ENCODE measurements around the gene RTL1. TPM values are rescaled to one million over a fixed set of nuclear protein-coding genes. Genes with fewer than 3 reads are reported as not detected.

RTL1 gene
- total and polyA plus RNA-seq, 8 donors = not detected

DNA sequence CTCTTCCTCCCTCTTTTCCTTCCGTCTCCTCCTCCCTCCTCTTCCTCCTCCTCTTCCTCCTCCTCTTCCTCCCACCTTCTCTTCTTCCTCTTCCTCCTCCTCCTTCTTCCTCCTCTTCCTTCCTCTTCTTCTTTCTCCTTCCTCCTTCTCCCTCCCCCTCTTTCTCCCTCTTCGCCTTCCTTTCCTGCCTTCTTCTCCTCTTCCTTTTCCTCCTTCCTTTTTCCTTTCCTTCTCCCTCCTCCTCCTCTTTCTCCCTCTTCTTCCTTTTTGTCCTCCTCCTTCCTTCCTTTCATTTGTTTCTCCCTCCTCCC, 41.6 kb downstream of the RTL1 start:
- no peaks in the 10 kb centered on the region for H3K4me1 ChIP-seq
- no peak for DNase-seq
- H3K9me3 ChIP-seq = no peaks in the 10 kb centered on the region
- intact Hi-C loops (cut with DNase I; ENCODE audit: low total_unique reads) = no loop called here
- no peak for TF ChIP-seq POLR2A (IDR thresholded peaks at IDR 0.05)
- TF ChIP-seq, protein P1, sequence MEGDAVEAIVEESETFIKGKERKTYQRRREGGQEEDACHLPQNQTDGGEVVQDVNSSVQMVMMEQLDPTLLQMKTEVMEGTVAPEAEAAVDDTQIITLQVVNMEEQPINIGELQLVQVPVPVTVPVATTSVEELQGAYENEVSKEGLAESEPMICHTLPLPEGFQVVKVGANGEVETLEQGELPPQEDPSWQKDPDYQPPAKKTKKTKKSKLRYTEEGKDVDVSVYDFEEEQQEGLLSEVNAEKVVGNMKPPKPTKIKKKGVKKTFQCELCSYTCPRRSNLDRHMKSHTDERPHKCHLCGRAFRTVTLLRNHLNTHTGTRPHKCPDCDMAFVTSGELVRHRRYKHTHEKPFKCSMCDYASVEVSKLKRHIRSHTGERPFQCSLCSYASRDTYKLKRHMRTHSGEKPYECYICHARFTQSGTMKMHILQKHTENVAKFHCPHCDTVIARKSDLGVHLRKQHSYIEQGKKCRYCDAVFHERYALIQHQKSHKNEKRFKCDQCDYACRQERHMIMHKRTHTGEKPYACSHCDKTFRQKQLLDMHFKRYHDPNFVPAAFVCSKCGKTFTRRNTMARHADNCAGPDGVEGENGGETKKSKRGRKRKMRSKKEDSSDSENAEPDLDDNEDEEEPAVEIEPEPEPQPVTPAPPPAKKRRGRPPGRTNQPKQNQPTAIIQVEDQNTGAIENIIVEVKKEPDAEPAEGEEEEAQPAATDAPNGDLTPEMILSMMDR (IDR thresholded peaks at IDR 0.05) = no peak
- no peak for TF ChIP-seq EP300 (IDR thresholded peaks at IDR 0.05)
- no peak for TF ChIP-seq POLR2AphosphoS5 (IDR thresholded peaks at IDR 0.05)
- WGBS, 5 donors = 90 to 94% (median 94%) methylated on average over 2 of the region's 2 CpGs
- no peak overlapping the region for H3K4me3 ChIP-seq
- H3K36me3 ChIP-seq = no peaks in the 10 kb centered on the region
- H3K27ac ChIP-seq = no peak overlapping the region
- peaks cover 0 to 46% (median 0%) of the 10 kb centered on the region in 3 donors for H3K27me3 ChIP-seq

DNA sequence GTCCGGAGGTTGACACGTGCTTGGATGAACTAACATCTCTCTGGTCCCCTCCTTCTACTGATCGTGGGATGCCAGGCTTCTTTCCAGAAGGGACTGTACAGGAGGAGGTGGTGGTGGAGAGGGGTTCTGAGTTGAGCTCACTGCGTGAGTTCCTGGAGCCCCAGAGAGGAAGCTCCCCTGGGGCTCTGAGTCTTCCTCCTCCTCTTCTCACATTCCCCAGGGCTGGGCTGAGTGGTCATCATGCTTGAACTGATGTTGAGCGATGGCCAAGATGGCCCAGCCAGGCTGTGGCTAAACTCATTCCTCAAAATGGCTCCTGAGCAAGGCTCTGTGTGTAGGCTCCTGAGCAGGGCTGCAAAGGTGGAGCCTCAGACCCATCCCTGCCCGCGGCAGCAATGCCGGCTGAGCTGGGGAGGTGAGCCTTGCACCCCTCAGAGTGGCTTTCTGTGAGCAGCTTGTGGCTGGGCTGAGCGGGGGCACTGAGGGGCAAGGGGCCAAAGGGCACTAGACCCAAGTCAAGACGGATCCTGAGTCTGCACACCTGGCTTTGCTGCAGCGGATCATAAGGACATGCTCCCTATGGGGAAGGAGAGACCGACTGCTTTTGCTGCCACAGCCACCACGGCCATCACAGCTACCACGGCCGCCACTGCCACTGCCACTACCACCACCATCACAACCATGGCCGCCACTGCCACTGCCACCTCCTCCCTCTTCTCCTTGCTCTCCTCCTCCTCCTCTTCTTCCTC, 42.2 kb downstream of the RTL1 start:
- Histone ChIP-seq H3K4me1 (no peaks in the 10 kb centered on the region), H3K9me3 (no peaks in the 10 kb centered on the region), H3K27ac (no peak overlapping the region), H3K4me3 (no peak overlapping the region), H3K27me3 (peaks cover 0 to 46% (median 0%) of the 10 kb centered on the region in 3 donors), H3K36me3 (no peaks in the 10 kb centered on the region)
- DNase-seq = no peak
- TF ChIP-seq POLR2A (IDR thresholded peaks at IDR 0.05) = no peak
- TF ChIP-seq, protein P1 (IDR thresholded peaks at IDR 0.05) = no peak
- no peak for TF ChIP-seq POLR2AphosphoS5 (IDR thresholded peaks at IDR 0.05)
- no peak for TF ChIP-seq EP300 (IDR thresholded peaks at IDR 0.05)
- 88 to 94% (median 89%) methylated on average over 11 to 16 of the region's 16 CpGs for WGBS, 5 donors
- intact Hi-C loops (cut with DNase I; ENCODE audit: low total_unique reads) = no loop called here

DNA sequence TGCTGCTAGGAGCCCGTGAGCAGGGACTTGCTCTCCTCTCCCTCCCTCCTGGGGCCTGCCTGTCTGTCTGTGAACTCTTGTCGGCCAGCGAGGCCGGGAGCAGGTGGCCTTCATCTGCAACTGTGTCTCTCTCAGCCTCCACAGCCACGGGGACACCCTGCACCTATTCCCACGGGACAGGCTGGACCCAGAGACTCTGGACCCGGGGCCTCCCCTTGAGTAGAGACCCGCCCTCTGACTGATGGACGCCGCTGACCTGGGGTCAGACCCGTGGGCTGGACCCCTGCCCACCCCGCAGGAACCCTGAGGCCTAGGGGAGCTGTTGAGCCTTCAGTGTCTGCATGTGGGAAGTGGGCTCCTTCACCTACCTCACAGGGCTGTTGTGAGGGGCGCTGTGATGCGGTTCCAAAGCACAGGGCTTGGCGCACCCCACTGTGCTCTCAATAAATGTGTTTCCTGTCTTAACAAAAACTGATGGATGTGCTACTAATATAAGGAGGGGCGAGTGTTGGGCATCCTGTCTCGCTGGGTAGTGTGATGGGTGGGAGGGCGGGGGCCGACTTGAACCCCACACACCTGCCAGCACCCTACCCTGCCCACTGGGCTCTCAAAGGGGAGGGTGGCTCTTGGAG, 42.9 kb downstream of the RTL1 start:
- Histone ChIP-seq H3K4me3 (no peak overlapping the region), H3K27ac (no peak overlapping the region), H3K9me3 (no peaks in the 10 kb centered on the region), H3K4me1 (no peaks in the 10 kb centered on the region), H3K36me3 (no peaks in the 10 kb centered on the region), H3K27me3 (peaks cover 0 to 46% (median 0%) of the 10 kb centered on the region in 3 donors)
- 72 to 83% (median 80%) methylated on average over 13 to 19 of the region's 19 CpGs for WGBS, 5 donors
- TF ChIP-seq, protein P1 (IDR thresholded peaks at IDR 0.05) = no peak
- TF ChIP-seq EP300 (IDR thresholded peaks at IDR 0.05) = no peak
- TF ChIP-seq POLR2A (IDR thresholded peaks at IDR 0.05) = no peak
- no peak for TF ChIP-seq POLR2AphosphoS5 (IDR thresholded peaks at IDR 0.05)
- DNase-seq = no peak
- intact Hi-C loops (cut with DNase I; ENCODE audit: low total_unique reads) = no loop called here

DNA sequence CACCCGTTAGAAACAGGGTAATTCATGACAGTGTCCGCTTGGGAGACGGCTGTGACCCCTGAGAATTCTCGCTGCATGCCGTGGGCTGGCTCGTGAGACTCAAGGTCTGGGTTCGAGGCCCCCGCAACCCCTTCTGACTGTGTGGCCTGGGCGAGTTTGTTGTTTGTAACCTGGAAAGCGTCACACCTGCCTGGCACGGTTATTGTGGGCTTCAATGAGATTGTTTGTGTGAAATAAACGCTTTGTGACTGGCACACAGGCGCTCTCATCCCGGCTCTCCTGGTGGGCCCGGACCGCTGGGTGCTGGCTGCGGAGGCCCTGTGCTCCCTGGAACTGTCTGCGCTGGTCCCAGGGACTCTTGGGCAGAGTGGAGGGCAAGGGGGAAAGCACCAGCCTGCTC, 43.7 kb downstream of the RTL1 start:
- no peaks in the 10 kb centered on the region for H3K9me3 ChIP-seq
- intact Hi-C loops (cut with DNase I; ENCODE audit: low total_unique reads) = no loop called here
- TF ChIP-seq POLR2A (IDR thresholded peaks at IDR 0.05) (no peak), EP300 (IDR thresholded peaks at IDR 0.05) (no peak), POLR2AphosphoS5 (IDR thresholded peaks at IDR 0.05) (no peak)
- TF ChIP-seq, protein P1 (IDR thresholded peaks at IDR 0.05) = no peak
- H3K36me3 ChIP-seq = no peaks in the 10 kb centered on the region
- H3K27me3 ChIP-seq = peaks cover 0 to 46% (median 0%) of the 10 kb centered on the region in 3 donors
- DNase-seq = no peak
- no peak overlapping the region for H3K27ac ChIP-seq
- 84 to 89% (median 86%) methylated on average over 17 to 18 of the region's 18 CpGs for WGBS, 5 donors
- no peaks in the 10 kb centered on the region for H3K4me1 ChIP-seq
- no peak overlapping the region for H3K4me3 ChIP-seq

All from stomach (tissue), 9 donors.